Stimulated activated CD4-positive, alpha-beta T cell treated with anti-CD3 and anti-CD28 coated beads, Interleukin-12 subunit alpha, Interleukin-12 subunit beta, amount 100 ng/mL, for 4 hours (primary cell): ENCODE results near the gene CHTF18.
"Not testable (repeated sequence)": the region's sequence is repeated elsewhere in the genome, so short reads cannot be mapped to it uniquely, and the experiment has no call there.

Source experiments
- DNase-seq: peaks from one replicate; pipeline ENCODE4 v3.0.0-alpha.2; 2020

CHTF18 gene

GRCh38 chr16:832652-833336, 44.4 kb downstream of the CHTF18 start:
- no peak for DNase-seq

GRCh38 chr16:833411-833810, 45.0 kb downstream of the CHTF18 start:
- DNase-seq = no peak

- DNase-seq = no peak
These were observed 47.0 kb downstream of the CHTF18 start for GRCh38 chr16:835373-835772.

GRCh38 chr16:836221-836620, 47.8 kb downstream of the CHTF18 start:
- no peak for DNase-seq

DNA sequence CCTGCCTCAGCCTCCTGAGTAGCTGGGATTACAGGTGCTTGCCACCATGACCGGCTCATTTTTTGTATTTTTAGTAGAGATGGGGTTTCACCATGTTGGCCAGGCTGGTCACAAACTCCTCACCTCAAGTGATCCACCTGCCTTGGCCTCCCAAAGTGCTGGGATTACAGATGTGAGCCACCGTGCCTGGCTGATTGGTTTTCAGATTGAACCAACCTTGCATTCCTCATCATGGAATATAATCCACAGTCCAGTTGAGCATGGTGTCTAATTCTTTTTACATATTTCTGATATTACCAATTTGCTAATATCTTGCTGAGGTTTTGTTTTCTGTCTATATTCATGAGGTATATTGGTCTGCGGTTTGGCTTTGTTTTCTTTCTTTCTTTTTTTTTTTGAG, 48.4 kb downstream of the CHTF18 start:
- not testable (repeated sequence) for DNase-seq

DNA sequence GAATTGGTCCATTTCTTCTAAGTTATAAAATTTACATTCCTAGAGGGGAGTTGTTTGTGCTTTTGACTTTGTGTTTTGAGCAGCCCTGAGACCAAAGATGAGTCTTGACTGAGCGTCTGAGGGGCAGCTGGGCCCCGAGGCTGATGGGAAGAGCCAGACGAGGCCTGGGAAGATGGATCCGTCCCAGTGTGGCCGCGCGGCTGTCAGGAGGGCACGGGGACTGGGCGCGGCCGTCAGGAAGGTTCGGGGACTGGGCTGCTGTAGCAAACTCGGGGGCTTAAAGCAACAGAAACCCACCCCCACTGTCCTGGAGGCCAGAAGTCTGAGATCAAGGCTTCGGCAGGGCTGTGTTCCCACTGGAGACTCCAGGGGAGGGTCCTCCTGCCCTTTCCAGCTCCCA, 50.3 kb downstream of the CHTF18 start:
- no peak for DNase-seq

GRCh38 chr16:839643-840408, 51.4 kb downstream of the CHTF18 start:
- DNase-seq = no peak

DNA sequence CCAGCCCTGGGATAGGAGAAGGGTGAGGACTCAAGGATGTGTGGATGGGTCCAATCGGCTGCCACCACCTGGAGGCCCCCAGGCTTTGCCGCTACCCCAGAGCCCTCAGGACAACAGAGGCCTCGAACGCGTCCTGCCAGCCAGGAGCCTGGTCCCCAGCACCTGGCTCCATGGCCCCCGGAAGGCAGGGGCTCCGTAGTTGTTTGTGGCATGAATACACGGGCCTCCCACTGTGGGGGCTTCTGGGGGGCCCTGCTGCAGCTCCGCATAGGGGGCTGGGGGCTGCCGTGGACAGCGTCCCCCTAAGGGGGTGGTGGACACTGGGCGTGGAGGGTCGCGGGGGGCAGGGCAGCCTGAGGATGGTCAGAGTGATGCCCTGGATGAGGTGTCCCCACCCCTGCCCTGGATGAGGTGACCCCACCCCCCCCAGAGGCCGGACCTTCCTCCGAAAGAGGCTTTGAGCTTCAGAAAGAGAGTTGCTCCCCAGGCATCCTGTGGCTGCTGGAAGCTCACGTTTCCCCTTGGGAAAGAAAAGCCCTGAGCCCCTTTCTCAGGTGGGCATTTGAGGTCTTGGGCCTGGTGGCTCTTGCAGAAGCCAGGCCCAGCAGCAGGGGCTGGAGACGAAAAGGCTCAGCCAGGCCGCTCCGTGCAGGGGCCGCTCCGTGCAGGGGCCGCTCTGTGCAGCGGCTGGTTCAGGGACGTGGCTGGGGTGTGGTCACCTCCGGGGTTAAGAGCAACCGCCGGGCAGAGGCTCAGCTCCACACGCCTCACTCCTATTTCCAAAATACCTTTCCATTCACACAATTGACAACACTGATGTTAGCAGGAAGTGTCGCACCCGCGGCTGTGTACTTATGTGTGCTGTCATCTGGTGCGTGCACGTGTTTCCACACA, 52.4 kb downstream of the CHTF18 start:
- no peak for DNase-seq

DNA sequence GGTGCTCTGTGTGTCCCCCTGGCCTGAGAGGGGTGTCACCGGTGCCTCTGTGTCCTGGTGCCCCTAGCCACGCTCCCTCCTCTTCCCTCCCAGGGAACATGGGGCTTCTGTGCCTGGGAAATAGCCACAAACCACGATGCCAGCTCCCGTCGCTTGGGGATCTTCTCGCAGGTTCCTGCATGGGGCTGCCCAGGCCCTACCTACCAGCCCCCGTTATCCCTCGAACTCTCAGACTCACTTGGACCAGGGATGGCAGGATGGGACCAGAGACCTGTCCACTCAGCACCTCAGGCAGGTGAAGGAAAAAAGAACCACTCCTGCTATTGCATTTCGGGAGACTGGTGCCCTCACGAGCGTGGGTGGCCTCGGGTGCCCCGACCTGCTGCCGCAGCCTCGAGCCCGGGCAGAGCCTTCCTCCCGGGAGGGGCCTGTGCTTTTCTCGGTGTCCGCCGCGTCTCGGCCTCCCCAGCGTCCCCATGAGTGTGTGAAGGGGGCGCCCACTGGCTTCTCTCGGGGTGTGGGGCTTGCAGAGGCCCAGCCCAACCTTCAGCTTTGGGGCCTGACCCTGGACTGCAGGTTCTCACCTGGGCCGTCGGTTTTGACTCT, 53.1 kb downstream of the CHTF18 start:
- DNase-seq = no peak

GRCh38 chr16:842061-842476, 53.6 kb downstream of the CHTF18 start:
- DNase-seq = no peak

DNA sequence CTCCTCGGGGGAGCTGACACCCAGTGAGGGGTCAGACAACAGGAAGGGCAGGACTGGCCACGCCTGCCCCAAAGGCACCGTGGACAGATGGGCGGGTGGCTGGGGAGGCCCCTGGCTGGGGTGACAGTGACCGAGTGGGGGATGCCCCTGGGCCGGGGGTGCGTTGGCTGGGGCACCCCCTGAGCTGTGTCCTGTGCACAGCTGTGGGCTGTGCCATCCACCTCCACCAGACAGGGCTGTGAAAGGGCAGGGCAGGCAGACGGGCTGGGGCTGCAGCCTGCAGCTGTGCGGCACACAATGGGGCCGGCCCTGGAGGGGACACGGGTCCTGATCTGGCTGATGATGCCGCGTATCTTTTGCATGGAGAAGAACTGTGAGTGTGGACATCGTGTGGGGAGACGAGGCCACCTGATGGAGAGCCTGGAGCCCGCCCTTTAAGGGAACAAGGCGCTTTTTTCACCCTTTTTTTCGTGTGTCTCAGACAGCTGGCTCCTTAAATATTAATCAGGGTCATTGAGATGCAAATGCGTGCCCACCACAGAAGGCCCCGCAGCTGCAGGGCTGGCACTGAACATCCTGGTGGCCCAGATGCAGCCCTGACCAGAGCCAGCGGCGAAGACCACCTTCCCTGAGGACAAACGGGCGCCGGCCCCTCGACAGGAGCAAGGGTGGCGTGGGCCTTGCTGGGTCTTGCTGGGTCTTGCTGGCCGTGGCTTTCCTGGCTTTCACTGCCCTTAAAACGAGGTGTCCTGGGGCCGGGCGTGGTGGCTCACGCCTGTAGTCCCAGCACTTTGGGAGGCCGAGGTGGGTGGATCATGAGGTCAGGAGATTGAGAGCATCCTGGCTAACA, 54.5 kb downstream of the CHTF18 start:
- DNase-seq = no peak

DNA sequence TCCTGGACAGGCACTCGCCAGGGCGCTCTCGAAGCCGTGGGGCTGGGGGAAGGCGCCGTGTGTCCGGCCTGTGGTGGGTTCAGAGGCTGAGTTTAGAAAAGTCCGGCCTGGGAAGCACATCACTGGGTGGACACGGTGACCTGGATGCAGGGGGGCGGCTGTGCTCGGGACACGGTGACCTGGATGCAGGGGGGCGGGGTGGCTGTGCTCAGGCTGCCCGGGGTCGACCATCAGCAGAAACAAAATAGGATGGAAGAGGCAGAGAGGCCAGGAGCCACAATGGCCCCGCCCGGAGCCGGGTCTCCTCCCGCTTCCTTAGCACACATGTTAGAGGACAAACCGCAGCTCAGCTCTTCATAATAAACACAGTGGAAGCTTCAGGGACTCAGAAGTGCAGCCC, 55.4 kb downstream of the CHTF18 start:
- no peak for DNase-seq

DNA sequence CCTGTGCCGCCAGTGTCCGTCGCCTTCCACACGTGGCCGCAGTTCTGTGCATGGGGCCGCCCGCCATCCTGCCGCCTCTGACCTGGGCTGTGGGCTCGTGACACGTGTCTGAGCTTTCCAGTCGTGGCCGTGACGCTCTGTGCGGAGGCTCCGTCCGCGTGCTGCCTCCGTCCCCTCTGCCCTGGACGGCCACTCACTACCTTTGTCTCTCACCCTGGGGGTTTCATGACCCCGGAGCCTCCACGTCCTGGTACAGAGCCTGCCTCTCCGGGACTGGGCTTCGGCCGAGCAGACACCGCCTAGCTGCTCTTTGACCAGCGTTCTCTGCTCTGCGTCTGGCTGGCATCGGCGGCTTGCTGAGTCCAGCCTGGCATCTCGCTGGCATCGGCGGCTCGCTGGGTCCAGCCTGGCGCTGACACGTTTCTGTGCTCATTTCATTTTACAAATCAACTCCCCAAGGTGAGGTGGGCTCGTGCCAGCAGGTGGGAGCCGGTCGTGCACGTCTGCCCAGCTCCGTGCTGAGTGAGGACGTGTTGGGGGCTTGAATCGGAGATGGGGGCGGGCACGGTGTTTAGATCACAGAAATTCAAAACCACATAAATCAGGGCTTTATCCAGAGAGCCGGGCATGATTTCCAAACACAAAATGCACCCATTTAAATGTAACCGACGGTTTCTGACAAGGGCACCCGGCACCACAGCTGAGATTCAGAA, 56.4 kb downstream of the CHTF18 start:
- DNase-seq = no peak

DNA sequence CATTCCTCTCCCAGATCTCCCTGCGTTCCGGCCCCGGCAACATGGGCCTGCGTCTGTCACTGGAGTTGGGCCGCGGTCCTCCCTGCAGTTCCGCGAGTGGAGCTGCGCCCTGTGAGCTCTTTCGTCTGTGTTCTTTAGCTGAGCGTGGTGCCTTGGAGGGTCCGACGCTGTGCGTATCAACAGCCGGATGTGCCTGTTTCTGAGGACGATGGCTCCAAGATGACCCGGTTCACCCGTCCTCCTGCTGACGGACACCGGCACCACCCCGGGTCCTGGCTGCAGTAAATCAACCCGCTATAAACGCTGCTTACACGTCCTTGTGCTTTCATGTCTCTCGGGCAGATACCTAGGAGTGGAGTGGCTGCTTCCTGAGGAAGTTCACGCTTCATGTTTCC, 56.9 kb downstream of the CHTF18 start:
- no peak for DNase-seq

- no peak for DNase-seq
These were observed 58.7 kb downstream of the CHTF18 start for GRCh38 chr16:847151-847550.
